HG02938 (cell line): ENCODE results near the gene BCAN.
"Not testable (repeated sequence)": the region's sequence is repeated elsewhere in the genome, so short reads cannot be mapped to it uniquely, and the experiment has no call there.

Experiments used
- ATAC-seq: cut with Tn5 transposase; IDR thresholded peaks from one replicate; pipeline ENCODE4 v1.9.1; 2021; ENCODE audit warnings: mild to moderate bottlenecking, moderate library complexity; ENCODE audit not compliant: unreplicated experiment

BCAN gene, protein sequence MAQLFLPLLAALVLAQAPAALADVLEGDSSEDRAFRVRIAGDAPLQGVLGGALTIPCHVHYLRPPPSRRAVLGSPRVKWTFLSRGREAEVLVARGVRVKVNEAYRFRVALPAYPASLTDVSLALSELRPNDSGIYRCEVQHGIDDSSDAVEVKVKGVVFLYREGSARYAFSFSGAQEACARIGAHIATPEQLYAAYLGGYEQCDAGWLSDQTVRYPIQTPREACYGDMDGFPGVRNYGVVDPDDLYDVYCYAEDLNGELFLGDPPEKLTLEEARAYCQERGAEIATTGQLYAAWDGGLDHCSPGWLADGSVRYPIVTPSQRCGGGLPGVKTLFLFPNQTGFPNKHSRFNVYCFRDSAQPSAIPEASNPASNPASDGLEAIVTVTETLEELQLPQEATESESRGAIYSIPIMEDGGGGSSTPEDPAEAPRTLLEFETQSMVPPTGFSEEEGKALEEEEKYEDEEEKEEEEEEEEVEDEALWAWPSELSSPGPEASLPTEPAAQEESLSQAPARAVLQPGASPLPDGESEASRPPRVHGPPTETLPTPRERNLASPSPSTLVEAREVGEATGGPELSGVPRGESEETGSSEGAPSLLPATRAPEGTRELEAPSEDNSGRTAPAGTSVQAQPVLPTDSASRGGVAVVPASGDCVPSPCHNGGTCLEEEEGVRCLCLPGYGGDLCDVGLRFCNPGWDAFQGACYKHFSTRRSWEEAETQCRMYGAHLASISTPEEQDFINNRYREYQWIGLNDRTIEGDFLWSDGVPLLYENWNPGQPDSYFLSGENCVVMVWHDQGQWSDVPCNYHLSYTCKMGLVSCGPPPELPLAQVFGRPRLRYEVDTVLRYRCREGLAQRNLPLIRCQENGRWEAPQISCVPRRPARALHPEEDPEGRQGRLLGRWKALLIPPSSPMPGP

DNA sequence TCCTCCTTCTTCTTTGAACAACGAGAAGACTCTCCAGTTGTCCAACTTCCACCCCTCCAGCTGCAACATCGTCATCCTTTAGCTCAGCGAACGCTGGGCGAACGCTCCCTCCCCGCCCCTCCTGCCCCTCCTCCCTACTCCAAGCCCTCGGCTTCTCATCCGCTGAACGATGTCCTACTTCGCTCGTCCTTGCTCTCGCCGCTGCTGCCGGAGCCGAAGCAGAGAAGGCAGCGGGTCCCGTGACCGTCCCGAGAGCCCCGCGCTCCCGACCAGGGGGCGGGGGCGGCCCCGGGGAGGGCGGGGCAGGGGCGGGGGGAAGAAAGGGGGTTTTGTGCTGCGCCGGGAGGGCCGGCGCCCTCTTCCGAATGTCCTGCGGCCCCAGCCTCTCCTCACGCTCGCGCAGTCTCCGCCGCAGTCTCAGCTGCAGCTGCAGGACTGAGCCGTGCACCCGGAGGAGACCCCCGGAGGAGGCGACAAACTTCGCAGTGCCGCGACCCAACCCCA is at the start of gene BCAN:
Gene BCAN, plus strand, starts transcription at position 357 of the 504 bp plus-strand sequence. CDS start 3,938 bp downstream, outside the sequence.
- no peak for ATAC-seq

DNA sequence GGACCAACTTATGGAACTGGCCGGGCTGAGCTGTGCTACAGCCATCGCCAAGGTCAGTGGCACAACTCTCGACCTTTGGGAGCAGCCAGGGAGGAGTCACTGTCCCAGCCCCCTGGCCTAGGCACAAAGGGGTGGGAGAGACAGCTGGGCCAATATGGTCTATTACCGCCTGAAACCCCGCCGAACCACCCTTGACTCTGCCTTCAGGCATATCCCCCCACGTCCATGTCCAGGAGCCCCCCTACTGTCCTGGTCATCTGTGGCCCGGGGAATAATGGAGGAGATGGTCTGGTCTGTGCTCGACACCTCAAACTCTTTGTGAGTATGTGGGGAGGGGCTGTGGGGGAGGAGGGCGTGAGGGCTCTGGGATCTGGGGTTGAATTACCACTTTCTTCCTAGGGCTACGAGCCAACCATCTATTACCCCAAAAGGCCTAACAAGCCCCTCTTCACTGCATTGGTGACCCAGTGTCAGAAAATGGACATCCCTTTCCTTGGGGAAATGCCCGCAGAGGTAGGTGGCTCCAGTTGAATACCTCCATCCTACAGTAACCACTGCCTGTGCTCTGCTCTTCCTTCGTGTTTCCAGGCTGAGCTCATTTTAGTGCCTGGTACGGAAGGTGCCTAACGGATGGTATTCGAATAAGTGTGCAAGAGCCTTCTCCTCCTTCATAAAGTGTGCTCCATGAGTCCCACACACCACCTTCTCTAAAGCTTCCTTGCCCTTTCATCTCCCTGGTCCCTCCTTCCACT is 49.6 kb upstream of the BCAN start:
- no peak for ATAC-seq

DNA sequence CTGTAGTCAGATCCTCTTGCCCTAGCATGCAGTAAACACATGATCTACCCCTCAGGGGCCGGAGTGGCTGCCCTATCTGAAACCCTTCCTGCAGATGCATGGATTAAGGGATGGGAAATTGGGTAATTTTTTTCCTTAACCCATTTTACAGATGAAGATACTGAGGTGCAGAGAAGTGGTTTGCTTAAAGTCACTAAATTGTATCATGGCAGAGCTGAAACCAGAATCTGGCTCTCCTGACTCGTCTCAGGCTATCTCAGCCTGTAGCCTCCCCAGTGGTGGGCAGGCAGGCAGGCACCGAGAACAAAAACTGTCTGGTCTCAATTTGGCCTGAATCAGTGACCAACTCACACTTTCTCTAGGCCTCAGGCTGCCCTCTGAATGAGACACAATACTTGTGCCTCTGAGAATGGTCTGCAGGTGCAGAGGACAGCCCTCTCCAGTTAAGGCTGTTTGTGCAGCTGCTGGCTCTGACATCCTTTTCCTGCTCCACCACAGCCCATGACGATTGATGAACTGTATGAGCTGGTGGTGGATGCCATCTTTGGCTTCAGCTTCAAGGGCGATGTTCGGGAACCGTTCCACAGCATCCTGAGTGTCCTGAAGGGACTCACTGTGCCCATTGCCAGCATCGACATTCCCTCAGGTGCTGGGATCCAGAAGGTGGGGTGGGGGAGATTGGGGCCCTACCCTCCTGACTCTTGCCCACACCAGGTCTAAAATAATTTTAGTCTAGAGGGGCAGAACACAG is 48.8 kb upstream of the BCAN start:
- ATAC-seq: no peak

DNA sequence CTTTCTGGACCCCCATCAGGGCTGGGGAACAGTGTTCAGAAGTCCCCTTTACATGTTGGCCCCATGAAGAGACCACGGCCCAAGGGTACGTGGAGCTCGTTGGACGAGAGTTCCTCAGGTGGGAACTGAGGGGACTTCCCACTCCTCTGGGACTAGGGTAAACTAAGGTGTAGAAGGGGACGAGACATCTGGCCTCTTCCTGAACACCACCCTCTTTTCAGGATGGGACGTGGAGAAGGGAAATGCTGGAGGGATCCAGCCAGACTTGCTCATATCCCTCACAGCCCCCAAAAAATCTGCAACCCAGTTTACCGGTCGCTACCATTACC is 48.3 kb upstream of the BCAN start:
- no peak for ATAC-seq

DNA sequence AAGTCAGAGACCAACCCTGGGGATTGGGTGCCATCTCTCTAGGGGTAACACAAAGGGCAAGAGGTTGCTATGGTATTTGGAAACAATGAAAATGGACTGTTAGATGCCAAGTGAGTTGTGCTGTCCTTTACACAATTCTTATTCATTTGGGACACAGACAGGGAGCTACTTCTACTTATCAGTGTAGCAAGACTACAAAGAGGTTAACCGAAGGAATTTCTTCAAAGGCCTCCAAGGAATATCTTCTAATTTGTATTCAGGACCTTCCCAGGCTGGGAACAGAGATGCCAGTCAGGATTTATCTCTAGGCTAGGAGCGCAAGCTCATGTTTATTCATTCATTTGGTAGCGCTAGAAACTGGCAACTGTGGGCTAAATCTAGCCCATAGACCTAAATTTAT is 47.7 kb upstream of the BCAN start:
- ATAC-seq: no peak

DNA sequence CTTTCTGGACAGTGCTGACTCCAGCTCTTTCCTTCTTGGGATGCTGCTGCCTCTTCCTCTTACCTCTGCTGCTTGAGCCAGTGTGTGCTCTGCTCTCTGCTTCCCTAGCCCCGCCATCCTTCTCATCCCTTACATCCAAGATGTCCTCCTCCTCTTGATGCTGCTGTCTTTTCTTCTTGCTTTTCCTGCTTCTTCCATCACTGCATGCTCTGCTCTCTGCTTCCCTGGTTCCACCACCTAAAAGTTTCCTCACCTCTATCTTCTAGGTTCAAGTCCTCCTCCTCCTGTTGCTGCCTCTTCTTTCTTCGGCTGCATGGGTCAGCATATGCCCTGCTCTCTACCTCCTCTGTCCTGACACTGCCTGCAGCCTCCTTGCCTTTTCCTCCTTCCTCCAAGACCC is 46.9 kb upstream of the BCAN start:
- ATAC-seq: no peak

DNA sequence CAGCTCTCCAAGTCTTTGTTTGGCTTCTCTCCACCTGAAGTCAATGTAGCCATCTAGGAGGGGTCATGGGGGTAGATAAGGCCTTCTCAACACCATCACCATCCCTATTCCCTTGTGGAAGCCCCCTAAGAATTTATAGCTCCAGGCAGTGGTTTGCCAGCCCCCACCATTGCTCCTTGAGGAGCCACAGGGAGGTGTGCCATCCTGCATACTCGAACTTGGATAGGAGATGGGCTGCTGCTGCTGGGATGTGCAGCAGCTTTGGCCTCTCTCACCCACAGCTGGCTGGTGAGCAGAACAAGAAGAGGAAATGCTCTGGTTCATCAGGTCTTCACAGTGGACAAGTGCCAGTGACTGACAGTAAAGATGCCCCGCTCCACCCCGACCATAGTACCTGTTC is 45.5 kb upstream of the BCAN start:
- ATAC-seq: no peak

DNA sequence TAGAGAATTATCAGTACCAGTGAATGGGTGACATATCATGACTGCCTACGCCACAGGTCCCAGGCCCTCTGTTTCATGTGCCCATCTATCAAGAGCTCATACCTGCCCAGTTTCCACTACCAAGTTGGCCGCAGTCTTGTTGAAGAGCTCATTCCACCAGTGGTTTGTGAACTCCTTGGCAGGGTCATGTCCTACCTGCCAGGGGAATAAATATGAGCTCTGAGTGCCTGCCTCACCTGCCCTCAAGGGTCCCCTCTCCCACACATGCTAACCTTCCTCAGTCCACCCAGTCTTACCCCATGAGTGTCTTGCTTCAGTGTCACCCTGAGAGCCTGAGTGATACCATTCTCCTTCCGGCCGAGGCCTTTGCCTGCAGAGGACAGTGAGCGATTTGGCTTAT is 43.8 kb upstream of the BCAN start:
- ATAC-seq: no peak

DNA sequence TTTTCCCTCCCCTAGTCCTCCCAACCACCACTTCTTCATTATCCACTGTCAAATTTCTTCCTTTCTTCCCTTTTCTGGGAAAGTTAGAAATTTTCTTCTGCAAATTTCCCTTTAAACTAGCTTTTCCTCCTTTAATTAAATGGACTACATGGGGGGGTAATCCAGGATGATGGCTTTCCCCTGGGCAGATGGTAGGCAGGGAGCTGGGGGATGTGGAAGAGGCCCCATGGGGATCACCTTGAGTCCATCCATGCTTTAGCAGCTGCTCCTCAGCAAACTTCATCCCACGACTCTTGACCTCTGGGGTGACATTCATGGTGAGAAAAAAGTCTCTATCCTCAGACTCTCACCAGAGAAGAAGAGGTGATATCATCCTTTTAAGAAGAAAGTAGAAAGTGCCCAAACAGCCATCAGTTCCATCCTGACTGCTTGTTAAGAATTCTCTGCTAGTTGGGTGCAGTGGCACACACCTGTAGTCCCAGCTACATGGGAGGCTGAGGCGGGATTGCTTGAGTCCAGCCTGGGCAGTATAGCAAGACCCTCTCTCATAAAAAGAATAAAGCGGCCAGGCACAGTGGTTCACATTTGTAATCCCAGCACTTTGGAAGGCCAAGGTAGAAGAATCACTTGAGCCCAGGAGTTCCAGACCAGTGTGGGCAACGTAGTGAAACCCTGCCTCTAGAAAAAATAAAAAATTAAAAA is 43.0 kb upstream of the BCAN start:
- ATAC-seq: no peak

DNA sequence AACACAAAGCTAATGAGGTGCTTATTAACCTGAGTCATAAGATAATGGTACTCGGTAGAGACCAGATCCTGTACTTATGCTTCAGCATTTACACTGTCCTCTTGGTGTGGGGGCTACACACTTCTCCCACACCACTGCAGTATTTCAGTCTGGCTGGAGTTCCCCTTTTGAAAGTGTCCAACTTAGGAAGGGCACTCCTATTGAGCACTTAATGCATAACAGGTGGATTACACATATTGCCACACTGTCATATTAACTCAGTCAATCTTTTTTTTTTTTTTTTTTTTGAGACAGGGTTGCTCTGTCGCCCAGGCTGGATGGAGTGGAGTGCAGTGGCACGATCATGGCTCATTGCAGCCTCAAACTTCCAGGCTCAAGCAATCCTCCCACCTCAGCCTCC is 42.1 kb upstream of the BCAN start:
- ATAC-seq: no peak

DNA sequence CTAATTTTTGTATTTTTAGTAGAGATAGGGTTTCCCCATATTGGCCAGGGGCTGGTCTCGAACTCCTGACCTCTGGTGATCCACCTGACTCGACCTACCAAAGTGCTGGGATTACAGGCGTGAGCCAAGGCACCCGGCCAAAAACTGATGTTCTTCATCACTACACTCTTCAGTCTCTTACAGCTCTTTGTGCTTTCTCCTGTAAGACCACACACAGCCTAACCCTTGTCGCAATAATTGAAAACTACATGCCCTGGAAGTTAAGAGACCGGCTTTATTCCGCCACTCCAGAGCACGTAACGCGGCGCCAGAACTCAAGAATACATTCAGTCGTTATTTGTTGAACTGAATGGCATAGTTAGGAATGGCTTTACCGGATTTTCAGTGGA is 41.2 kb upstream of the BCAN start:
- ATAC-seq: no peak

DNA sequence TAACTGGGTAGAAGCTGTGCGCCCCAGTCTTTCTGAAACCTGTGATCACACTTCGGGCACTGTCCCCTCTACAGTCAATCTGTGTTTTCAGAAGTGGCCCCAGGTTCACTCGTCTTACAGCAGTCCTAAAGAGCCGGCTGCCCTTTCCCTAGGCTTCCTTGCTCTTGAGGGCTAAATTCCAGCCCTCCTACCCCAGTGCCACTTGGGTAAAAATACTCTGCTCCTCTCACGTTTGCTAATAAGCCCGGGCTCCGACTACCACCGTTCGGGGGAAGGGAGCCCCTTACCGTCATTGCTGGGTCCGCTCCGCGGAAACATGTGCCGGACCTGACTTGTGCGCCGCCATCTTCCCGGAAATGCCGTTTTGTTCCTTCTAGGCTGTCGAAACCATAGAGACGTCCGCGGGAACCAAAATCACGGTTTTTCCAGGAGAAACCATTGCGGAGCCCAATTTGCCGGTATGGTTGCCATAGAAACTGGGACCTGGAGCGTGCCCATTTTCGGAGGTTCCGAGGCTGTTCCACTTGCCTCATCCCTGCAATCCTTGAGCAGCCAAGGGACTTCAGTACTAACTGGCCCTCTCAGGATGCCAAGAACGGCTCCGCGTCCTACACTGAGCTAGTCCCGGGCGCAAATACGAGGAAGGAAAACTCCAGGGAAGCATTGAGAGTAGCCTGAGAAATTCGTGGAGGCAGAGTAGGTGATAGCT is 40.6 kb upstream of the BCAN start, which contains the start of gene GPATCH4:
Gene GPATCH4, minus strand, starts transcription at position 358 of the 709 bp plus-strand sequence.
- ATAC-seq: no peak

DNA sequence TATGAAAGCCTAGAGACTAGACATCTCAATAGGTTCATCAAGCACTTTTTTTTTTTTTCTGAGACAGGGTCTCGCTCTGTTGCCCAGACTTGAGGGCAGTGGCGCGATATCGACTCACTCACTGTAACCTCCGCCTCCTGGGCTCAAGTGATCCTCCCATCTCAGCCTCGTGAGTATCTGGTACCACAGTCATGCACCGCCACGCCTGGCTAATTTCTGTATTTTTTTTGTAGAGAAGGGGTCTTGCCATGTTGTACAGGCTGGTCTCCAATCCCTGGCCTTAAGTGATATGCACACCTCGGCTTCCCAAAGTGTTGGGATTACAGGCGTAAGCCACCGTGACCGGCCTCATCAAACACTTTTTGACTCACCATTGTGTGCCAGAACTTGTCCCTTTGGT is 40.0 kb upstream of the BCAN start:
- ATAC-seq: no peak

DNA sequence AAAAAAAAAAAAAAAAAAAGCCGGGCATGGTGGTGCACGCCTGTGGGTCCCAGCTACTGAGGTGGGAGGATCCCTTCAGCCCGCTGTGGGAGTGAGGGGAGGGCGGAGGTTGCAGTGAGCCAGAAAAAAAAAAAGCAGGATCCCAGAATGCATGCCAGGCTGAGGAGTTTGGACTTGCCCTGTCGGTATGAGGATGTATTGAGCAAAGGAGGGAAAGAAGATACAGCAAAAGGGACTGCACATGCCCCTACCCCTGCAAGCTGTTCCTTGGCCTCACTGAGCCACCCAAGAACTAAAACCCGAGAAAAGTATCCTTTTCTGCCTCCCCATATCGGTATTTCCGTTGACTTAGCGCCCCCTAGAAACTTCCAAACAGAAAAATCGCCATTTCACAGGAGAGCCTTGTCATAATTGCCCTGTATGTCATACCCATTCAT is 39.3 kb upstream of the BCAN start:
- no peak for ATAC-seq

DNA sequence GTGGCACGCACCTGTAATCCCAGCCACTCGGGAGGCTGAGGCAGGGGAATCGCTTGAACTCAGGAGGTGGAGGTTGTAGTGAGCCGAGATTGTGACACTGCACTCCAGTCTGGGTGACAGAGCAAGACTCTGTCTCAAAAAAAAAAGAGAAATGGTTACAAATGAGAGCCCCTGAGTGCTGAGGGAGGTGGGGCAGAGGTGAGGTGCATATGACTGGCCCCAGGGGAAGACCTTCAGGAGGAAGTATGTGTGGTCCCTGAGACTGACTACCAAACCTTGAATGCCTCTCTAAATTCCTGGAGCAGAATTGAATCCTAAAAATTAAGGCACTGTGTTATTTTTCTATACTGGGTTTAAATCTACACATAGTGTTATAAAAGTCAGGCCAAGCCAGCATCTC is 34.6 kb upstream of the BCAN start:
- not testable (repeated sequence) for ATAC-seq

DNA sequence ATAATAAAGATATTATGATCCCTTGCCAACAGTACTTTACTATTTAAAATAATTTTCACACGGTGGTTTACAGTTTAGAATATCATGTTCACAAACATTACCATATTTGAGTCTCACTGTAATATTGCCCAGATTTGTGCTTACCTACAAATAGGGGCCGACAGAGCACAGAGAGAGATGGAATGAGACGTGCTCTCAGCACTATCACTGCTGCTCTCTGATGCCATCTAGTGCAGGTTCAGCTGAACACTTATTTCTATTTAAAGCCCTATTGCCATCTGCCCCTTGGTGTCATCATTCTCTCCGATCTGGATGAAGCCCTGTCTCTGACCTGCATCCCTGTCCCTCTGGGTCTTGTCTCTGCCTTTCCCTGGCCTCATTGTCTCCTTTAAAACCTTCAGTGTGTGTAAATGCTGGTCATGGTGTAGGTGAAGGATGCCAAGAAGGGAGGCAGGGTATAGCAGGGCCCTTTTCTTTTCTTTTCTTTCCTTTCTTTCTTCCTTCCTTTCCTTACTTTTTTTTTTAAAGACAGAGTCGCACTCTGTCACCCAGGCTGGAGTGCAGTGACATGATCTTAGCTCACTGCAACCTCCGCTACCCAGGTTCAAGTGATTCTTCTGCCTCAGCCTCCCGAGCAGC is 33.8 kb upstream of the BCAN start:
- no peak for ATAC-seq

DNA sequence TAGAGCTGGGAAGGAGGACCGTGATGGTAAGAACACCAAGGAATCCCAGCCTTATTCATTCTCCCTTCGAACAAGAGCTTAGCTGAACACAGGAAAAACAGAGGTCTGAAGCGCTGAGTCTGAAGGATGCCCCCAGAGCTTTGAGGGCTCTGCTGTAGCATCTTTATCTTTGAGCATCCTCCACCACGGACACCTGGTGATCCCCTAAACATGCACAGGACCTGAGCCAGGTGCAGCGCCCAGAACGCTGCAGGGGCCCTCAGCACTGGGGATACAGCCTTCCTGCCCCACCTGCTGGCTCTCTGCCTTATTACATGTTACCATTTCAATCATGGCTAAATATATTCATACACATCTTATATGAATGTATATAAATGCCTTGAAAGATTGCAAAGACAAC is 32.9 kb upstream of the BCAN start:
- ATAC-seq: no peak

DNA sequence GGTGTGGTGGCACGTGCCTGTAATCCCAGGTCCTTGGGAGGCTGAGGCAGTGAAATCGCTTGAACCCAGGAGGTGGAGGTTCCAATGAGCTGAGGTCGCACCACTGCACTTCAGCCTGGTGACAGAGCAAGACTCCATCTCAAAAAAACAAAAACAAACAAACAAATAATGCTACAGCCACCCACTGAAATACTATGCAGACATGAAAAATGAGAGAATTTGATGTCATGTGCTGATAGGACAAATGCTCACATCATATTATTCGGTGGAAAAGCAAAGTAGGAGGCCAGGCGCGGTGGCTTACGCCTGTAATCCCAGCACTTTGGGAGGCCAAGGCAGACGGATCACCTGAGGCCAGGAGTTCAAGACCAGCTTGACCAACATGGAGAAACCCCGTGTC is 31.8 kb upstream of the BCAN start:
- ATAC-seq: not testable (repeated sequence)

DNA sequence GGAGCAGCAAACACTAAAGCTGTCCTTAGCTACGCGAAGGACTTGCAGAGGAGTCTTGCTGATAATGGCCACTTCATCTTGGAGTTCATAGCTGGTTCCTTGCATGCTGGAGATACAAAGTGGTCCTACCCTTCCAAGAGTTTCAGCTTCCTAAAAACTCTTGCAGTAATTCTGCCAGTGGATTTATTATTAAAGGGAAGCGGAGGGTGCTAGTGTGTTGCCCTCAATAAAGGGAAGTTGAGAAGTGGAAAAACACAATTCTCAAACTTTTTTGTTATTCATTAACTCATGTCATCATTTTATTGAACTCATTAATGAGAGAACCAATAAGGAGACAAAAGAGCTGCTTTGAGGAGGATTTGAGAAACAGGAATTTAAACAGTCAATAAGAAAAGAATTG is 29.3 kb upstream of the BCAN start:
- no peak for ATAC-seq
